Femur (tissue), 1 donor: ENCODE measurements around the gene LRRC19.

Experiments used
- DNase-seq: peaks from one replicate; pipeline ENCODE4 v3.0.0-alpha.2; 2017

LRRC19 gene

GRCh38 chr9:26955222-26955903 lies 50.1 kb downstream of the LRRC19 start:
- peak; percentile 28 for DNase-seq

- DNase-seq, result no peak
Observed at GRCh38 chr9:26954050-26954508, 51.4 kb downstream of the LRRC19 start.

GRCh38 chr9:26951794-26952193 lies 53.7 kb downstream of the LRRC19 start:
- DNase-seq, result no peak

GRCh38 chr9:26950521-26950920 lies 55.0 kb downstream of the LRRC19 start:
- no peak for DNase-seq

GRCh38 chr9:26949637-26950069 lies 55.8 kb downstream of the LRRC19 start:
- DNase-seq, result no peak

- DNase-seq, result no peak
Observed at GRCh38 chr9:26947736-26948135, 57.7 kb downstream of the LRRC19 start.

GRCh38 chr9:26946753-26947727 lies 58.4 kb downstream of the LRRC19 start, which contains the start of gene PLAA:
PLAA (minus strand) TSS chr9:26947242; CDS start chr9:26947045, 197 bp downstream.
- peak; percentile 94 for DNase-seq

GRCh38 chr9:26945591-26945990 lies 59.9 kb downstream of the LRRC19 start:
- no peak for DNase-seq
